ENCODE results near the gene GPR155.
A peak's percentile ranks its signal among the peaks of the same experiment; 100 is the strongest.
"Not testable (repeated sequence)": the region's sequence is repeated elsewhere in the genome, so short reads cannot be mapped to it uniquely, and the experiment has no call there.

The GPR155 gene

DNA sequence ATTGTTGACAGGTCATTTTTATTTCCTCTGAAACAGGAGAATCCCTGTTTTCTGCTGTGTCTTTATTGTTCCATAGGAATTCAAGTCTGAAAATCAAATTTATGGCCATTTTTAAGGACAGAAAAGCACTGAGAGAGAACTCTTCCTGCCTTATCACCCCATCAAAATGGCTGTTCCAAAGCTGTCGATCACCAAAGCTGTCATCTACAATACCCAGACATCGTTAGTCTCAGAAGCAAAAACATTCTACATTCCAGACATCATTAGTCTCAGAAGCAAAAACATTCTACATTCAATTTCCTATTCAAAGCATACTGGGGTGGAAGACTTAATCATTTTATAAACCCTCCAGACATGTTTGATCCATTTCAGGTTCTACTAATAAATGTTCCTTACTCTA lies 46.9 kb downstream of the GPR155 start:
- no peak for DNase-seq (ENCODE audit: low read depth)

GRCh38 chr2:174439323-174439722 lies 47.5 kb downstream of the GPR155 start:
- no peak for DNase-seq (ENCODE audit: low read depth)

DNA sequence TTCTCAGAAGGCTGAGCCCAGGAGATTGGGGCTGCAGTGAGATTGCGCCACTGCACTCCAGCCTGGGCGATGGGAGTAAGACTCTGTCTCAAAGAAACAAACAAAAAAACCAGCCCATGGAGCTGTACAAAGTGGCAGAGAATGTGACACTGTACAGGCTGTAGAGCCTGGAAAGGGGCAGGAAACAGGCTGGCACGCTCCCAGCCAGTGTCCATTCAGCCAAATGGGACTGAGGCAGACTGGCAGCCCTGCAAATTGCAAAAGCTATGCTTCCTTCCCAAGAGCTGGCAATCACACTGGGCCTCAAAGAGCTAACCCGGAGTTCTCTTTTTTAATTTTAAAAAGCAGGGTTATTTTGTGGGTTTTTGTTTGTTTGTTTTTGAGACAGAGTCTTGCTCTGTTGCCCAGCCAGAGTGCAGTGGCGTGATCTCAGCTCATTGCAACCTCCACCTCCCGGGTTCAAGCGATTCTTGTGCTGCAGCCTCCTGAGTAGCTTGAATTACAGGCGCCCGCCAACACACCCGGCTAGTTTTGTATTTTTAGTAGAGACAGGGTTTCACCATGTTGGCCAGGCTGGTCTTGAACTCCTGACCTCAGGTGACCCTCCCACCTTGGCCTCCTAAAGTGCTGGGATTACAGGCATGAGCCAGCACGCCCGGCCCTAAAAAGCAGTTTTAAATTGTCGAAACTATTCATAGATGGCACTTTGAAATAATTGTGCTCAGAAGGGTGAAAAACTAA lies 48.5 kb downstream of the GPR155 start:
- no peak for DNase-seq (ENCODE audit: low read depth)

GRCh38 chr2:174436351-174436750 lies 50.5 kb downstream of the GPR155 start:
- no peak for DNase-seq (ENCODE audit: low read depth)

DNA sequence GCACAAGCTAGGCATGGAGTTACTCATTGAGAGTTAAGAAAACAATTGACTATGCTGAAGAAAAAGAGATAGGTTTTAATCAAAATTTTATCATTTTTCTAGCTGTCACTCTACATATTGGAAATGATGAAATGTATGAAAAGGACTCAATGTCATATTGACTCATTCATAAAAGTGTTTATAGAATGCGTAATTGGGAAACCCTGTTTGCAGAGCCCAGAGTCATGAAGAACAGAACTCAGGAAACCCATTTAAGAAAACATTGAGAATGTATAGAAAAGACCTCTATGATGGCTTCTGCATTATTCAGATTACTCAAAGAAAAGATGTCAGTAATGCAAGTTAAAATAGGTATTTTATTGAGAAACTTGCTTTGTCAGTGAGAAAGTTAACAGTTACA lies 54.9 kb downstream of the GPR155 start:
- DNase-seq (ENCODE audit: low read depth) = no peak

DNA sequence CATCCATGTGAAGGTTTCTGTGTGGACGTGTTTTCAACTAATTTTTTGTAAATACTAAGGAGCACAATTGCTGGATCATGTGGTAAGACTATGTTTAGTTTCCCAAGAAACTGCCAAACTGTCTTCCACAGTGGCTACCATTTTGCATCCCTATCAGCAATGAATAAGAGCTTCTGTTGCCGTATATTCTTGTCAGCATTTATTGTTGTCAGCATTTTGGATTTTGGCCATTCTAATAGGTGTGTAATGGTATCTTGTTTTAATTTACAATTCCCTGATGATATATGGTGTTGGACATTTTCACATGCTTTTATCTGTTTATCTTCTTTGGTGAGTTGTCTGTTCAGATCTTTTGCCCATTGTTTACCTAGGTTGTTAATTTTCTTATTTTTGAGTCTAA lies 56.8 kb downstream of the GPR155 start:
- DNase-seq (ENCODE audit: low read depth) = no peak

DNA sequence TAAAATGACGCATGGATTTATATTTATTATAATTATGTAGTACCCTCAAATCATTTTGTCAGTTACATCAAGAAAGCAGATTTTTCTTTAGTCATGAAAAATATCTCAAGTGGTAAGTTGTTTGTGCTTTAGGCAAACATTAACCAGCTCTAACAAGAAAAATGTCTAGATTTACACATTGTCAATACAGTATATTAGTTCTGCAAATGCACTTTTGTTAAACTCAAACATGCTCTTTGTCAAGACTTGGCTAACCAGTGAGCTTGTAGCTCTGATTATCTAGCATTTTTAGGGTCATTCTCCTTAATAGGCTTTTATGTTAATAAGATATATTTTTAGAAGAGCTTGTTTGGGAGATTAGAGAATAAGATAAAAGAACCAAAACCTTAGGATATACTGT lies 58.6 kb downstream of the GPR155 start:
- DNase-seq (ENCODE audit: low read depth) = no peak

DNA sequence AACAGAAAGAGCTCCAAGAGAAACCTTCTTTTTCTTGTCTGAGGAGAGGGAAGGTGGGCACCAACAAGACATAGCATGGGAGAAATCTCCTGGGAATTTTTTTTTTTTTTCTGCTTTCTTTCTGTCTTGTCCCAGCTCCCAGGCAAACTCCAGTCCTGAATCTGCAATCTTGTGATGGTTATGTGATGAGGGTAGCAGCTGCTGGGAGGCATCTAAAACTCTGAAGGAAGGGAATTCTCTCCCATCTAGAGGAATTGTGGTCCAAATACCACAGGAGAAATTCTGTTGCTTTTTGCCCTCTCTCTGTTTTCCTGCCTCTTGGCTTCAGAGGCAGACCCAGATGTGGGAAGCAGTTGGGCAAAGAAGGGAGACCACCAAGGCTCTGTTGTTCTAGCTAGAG lies 74.6 kb downstream of the GPR155 start:
- no peak for DNase-seq (ENCODE audit: low read depth)

DNA sequence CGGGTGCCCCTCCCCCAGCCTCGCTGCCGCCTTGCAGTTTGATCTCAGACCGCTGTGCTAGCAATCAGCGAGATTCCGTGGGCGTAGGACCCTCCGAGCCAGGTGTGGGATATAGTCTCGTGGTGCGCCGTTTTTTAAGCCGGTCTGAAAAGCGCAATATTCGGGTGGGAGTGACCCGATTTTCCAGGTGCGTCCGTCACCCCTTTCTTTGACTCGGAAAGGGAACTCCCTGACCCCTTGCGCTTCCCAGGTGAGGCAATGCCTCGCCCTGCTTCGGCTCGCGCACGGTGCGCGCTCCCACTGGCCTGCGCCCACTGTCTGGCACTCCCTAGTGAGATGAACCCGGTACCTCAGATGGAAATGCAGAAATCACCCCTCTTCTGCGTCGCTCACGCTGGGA lies 76.8 kb downstream of the GPR155 start:
- not testable (repeated sequence) for DNase-seq (ENCODE audit: low read depth)

DNA sequence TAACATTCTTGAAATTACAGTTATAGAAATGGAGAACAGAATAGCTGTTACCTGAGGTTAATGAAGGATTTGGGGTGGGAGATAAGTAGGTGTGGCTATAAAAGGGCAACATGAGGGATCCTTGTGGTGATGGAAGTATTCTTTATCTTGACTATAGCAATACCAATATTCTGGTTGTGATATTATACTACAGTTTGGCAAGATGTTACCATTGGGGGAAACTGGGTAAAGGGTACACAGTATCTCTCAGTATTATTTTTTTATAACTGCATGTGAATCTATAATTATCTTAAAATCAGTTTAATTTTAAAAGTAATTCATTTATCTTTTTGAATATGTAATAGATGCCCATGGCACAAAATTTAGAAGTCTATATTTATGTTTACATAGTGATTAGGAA lies 83.2 kb downstream of the GPR155 start:
- no peak for DNase-seq (ENCODE audit: low read depth)

- DNase-seq (ENCODE audit: low read depth) = no peak
Observed at GRCh38 chr2:174400853-174401252, 86.0 kb downstream of the GPR155 start.

- DNase-seq (ENCODE audit: low read depth) = no peak
Observed at GRCh38 chr2:174399171-174399570, 87.7 kb downstream of the GPR155 start.

GRCh38 chr2:174397773-174398172 lies 89.1 kb downstream of the GPR155 start:
- DNase-seq (ENCODE audit: low read depth) = no peak

- no peak for DNase-seq (ENCODE audit: low read depth)
Observed at GRCh38 chr2:174395969-174396630, 90.7 kb downstream of the GPR155 start.

- peak; percentile 54 for DNase-seq (ENCODE audit: low read depth)
Observed at GRCh38 chr2:174395284-174395968, 91.4 kb downstream of the GPR155 start, which contains the start of gene SCRN3. Gene SCRN3, plus strand, starts transcription at chr2:174395730. Its CDS starts 2,554 bp downstream, at chr2:174398284.

- DNase-seq (ENCODE audit: low read depth) = no peak
Observed at GRCh38 chr2:174392706-174393105, 94.1 kb downstream of the GPR155 start.

DNA sequence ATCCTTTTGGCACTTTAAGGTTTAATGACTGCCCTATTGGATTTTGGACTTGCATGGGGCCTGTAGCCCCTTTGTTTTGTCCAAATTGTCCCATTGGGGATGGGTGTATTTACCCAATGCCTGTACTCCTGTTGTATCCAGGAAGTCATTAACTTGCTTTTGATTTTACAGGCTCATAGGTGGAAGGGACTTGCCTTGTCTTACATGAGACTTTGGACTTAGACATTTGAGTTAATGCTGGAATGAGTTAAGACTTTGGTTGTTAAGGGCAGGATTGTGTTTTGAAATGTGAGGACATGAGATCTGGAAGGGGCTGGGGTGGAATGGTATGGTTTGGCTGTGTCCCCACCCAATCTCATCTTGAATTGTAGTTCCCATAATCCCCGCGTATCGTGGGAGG lies 96.5 kb downstream of the GPR155 start:
- not testable (repeated sequence) for DNase-seq (ENCODE audit: low read depth)

GRCh38 chr2:174389542-174389941 lies 97.3 kb downstream of the GPR155 start:
- DNase-seq (ENCODE audit: low read depth) = no peak

DNA sequence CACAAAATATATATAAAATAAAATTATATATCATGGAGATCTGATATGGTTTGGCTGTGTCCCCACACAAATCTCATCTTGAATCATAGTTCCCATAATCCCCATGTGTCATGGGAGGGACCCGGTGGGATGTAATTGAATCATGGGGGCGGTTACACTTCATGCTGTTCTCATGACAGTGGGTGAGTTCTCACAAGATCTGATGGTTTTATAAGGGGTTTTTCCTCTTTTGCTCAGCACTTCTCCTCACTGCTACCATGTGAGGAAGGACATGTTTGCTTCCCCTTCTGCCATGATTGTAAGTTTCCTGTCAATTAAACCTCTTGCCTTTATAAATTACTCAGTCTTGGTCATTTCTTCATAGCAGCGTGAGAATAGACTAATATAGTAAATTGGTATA lies 98.1 kb downstream of the GPR155 start:
- DNase-seq (ENCODE audit: low read depth) = not testable (repeated sequence)

- no peak for DNase-seq (ENCODE audit: low read depth)
Observed at GRCh38 chr2:174385201-174385600, 101.6 kb downstream of the GPR155 start.

GRCh38 chr2:174383796-174384195 lies 103.0 kb downstream of the GPR155 start:
- DNase-seq (ENCODE audit: low read depth) = no peak
